GM19035 (cell line): Measurements from ENCODE around the gene LARGE2.

ENCODE experiments used
- ATAC-seq: cut with Tn5 transposase; IDR thresholded peaks from one replicate; pipeline ENCODE4 v1.9.1; 2021; ENCODE audit not compliant: unreplicated experiment

The LARGE2 gene

GRCh38 chr11:45928535-45929215, 6.2 kb downstream of the LARGE2 start:
- no peak for ATAC-seq

DNA sequence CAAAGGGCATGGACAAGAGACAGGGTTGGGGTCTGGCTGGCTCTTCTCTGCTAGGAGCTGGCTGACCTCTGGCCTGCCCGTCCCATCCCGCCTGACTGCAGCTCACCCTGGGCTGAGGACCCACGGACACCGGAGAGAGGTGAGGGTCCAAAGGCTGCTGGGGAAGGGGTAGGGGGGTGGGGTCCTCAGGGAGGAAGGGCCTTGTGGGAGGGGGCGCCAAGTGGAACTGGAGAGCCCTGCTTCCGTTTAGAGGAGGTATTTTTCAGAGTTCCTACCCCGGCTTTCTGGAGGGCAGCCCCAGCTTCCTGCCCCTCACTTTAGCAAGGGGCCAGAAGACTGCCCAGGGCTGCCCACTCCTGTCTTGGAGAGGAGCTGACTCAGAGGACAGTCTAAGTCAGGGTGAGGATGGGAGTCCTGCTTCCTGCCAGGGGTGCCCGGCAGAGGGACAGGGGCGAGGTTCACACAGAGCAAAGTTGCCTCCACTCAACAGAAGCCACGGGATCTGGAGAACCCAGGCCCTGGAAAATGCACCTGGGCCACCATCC, 7.1 kb downstream of the LARGE2 start:
- ATAC-seq, result peak; percentile 3

- peak; percentile 95 for ATAC-seq
Observed at GRCh38 chr11:45930031-45930794, 7.8 kb downstream of the LARGE2 start.

DNA sequence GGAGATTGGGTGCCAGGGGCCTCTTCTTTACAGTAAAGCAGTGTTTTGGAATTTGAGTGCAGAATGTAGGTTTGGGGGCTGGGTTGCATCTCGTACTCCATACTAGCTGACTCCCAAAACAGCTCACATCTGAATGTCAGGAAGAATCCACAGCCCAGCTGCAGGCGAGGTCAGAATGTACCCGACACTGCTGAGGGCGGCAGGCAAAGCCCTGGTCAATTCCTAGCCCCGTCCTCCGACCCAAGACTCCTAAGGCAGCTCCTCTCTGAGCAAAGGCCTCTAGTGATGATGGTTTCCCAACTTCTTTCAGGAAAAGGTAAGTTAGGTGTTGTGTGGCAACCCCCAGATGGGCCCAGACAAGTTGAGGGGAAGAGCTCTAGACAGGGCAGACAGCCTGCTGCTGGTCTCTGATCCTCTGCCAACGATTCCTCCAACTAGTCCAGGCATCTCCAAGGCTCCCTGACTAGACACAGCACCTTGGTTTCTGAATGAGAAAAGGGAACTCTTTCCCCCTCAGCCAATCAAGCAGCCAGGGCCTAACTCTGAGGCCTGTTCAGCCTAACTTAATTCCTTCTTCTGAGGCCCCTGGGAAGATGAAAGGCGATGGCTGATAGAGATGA, 8.6 kb downstream of the LARGE2 start:
- ATAC-seq, result no peak

- ATAC-seq, result no peak
Observed at GRCh38 chr11:45931739-45932138, 9.3 kb downstream of the LARGE2 start.

- ATAC-seq, result no peak
Observed at GRCh38 chr11:45932217-45932616, 9.8 kb downstream of the LARGE2 start.

- ATAC-seq, result no peak
Observed at GRCh38 chr11:45933131-45933831, 10.8 kb downstream of the LARGE2 start.

DNA sequence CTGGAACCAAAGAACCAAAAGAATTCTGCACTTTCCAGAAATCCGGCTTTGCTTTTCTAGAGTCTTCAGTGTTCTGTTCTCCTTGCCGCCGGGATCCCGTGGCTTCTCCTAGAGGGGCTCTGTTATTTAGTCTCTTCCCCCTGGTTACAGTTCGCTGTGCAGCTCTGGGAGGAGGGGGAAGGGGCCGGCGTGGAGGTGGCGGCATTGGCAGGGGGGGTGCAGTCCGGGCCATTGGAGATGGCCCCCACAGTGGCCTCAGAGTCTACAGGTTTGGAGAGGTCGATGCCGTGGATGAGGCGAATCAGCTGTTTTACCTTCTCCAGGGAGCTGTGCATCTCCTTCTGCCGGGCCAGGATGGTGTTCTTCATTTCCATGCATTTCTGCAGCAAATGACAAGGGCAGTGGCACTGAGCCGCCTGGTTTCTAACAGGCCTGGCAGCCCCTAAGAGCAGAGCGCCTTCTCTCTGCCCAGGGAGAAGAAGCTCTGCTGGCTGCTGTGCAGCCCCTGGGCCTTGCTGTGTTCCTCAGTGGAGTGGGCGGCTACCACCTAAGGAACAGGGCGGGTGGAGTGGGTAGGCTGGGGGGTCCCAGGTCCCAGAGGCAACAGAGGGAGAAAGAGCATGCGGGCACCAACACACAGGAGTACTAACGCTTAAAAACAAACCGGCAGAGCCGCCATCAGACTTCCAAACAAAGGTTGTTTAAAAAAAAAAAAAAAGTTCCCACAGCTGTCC, 11.6 kb downstream of the LARGE2 start:
- ATAC-seq, result no peak

- ATAC-seq, result no peak
Observed at GRCh38 chr11:45934580-45935318, 12.3 kb downstream of the LARGE2 start.

DNA sequence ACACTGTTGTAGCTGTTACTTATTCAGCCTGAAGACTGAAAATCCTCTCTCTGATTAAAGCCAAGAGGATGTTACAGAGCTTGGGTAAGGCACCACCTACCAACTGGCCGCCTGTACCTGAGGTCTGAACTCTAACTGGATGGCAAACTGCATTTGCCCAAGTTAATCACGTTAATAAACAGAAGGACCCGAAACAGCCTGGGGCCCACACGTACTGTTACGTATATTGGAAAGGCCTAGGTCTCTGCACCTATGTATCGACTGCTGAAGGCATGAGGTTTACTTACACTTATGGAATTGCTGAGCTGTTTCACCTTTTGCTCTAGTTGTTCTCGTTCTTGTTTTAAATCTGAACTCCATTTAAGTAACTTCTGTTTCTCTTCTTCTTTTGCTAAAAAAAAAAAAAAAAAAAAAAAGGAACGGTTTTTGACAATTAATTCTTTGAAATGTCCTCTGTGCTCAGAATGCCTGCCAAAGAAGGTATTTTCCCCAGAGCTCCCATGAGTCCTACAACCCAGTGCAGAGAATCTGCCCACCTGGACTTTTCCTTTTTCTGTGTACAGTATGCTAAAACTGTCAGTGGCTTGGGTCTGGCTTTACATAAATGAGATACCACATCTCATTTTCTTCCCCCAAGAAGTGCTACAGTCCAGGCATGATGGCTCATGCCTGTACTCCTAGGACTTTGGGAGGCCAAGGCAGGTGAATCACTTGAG, 13.1 kb downstream of the LARGE2 start:
- no peak for ATAC-seq

- ATAC-seq, result no peak
Observed at GRCh38 chr11:45936511-45937054, 14.1 kb downstream of the LARGE2 start.

DNA sequence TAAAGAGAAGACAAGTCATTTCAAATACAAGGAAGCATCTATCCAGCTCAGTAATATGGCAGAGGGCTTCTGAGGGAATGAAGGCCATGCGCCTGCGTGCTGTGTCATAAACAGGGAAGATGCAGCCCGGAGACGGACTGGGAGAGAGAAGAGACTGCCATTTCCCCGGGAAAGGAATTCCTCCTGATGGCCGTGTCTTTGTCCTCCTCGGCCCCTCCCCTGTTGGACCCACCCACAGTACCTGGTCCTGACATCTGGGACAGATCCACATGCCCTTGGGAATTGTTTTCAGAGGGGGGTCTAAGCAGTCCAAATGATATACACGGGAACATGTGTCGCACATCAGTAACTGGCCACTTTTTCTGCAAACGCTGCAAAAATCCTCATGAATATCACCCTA, 15.5 kb downstream of the LARGE2 start:
- no peak for ATAC-seq

GRCh38 chr11:45939836-45940235, 17.4 kb downstream of the LARGE2 start:
- ATAC-seq, result no peak

DNA sequence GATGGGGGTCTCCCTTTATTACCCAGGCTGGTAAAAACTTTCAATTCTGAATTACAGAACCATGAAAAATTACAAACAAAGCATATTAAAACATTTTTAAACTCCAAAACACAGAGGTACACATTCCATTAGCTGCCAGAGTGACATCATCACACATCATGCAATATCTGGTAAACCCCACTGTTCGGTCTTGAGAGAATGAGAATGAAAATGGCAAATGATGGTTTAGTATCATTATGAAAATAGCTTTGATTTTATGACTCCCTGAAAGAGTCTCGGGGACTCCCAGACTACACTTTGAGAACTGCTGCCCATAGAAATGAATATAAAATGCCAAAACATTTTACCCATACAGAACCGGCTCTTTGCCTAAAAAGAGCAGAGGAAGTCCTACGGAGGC, 18.8 kb downstream of the LARGE2 start:
- ATAC-seq, result no peak

DNA sequence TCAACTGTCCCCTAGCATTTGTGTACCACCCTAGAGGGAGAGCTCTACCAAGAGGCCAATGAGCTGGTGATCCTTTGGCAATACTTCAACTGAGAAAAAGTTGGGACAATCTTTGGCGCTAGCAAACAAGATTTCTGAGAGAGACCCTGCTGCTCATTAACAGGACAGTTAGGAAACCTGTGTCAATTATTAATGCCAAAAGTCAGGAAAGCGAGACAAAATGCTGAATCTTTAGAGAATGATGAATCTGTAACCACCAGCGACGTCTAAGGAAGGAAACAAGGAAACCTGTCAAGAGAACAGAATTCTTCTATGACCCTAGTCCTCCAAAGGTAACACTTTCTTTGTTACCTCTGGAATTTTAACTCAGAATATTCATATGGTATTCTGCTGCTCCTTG, 19.9 kb downstream of the LARGE2 start:
- ATAC-seq, result no peak

- ATAC-seq, result no peak
Observed at GRCh38 chr11:45945397-45945999, 23.0 kb downstream of the LARGE2 start.

GRCh38 chr11:45947885-45948284, 25.4 kb downstream of the LARGE2 start:
- no peak for ATAC-seq

DNA sequence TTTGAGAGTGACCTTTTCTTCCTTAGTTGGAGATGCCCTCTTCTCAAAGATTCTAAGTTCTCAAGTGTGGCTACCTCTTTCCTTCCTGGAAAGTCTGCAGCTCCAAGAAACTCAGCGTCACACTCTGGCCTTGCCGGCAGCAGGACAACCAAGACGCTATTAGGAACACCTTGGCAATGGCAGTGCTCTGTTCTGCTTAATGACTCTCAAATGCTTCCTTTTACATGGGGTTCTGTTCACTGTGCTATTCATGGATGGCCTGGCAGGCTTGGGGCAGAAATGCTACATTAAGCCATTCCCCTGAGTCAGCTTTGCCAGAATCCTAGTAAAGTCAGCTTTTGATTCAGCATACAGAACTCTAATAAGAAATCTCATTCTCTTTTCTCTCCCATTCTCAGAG, 25.9 kb downstream of the LARGE2 start:
- no peak for ATAC-seq

GRCh38 chr11:45949992-45950407, 27.5 kb downstream of the LARGE2 start:
- no peak for ATAC-seq
